GM21529 (cell line): ENCODE measurements around the gene GNG8.
"Not testable (repeated sequence)": the region's sequence is repeated elsewhere in the genome, so short reads cannot be mapped to it uniquely, and the experiment has no call there.

ENCODE experiments used
- ATAC-seq: cut with Tn5 transposase; IDR thresholded peaks from one replicate; pipeline ENCODE4 v1.9.1; 2021; ENCODE audit not compliant: unreplicated experiment

The GNG8 gene

DNA sequence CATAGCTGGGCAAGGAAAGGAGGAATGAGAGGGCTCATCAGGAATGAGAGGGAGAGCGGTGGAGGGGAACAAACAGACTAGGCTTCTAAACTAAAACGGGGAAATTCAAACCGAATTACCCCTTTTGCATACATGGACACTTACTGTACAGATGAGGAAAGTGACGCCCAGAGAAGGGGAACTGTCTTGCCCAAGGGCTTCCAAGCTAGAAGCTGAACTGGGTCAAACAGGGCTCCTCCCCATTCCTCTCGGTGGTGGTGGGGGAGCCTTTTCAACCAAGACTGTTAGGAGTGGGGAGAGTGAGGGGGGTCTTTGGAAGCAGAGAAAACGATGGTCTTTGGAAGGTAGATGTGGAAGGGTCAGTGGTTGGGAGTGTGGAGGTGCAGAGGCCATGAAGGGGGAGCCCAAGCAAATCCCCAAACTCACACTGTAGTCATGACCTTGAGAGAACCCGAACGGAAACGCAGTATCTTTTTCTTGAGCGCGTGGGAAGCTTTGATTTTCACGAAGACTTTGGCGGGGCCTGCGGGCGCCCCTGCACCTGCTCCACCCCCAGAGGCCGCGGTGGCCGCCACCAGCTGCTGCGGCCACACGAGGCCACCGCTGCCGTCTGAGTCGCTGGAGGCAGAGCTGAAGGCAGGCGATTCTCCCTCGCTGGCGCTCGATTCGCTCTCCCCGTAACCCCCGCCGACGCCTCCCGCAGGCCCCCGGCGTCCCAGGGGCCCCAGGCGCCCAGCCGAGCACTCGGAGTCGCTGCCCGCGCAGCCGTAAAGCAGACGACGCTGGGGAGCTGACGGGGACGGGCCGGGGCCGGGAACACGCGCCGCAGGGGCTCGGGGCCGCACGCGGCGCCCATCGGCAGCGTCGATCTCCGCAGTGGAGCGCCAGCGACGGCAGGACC is 12.3 kb upstream of the GNG8 start:
- no peak for ATAC-seq

DNA sequence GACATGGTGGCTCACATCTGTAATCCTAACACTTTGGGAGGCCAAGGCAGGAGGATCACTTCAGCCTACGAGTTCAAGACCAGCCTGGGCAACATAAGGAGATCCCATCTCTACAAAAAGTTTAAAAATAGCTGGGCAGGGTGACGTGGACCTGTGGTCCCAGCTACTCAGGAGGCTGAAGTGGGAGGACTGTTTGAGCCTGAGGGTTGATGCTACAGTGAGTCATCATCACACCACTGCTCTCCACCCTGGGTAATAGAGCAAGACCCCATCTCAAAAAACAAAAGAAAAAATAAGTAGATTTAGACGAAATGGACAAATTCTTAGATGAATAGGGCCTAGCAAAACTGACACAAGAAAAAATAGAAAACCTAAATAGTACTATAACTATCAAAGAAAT is 10.4 kb upstream of the GNG8 start:
- no peak for ATAC-seq

DNA sequence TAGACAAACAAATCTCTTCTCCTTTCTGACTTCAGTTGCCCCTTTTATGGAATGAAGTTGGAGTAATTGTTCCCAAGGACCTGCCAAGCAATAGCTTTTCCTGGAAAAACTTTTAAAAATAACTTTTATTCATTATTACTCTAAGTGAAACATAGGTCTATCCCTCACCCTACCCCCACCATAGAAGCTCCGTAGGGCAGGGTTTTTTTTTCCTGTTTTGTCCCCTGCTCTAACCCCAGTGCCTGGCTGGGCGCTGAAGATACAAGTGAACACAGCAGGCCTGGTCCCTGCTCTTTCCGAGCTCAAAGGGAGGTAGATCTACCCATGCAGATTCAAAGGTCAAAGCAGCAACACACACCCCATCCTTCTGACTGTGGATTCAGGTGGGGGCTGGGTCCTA is 8.7 kb upstream of the GNG8 start:
- ATAC-seq, result no peak

DNA sequence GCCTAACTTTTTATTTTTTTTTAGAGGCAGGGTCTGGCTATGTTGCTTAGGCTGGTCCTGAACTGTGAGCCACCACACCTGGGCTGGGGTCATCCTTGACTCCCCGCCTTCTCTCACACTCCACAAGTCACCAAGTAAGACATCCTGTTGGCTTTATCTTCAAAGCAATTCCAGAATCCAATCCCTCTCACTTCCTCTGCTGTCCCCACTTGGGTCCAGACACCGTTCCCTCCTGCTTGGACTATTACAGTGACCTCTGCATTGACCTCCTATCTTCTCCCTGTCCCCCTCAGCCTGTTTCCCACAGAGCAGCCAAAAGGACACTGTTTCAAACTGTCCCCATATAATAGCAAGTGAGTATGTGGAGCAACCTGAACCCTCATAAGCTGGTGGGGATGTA is 4.7 kb upstream of the GNG8 start:
- ATAC-seq, result no peak

DNA sequence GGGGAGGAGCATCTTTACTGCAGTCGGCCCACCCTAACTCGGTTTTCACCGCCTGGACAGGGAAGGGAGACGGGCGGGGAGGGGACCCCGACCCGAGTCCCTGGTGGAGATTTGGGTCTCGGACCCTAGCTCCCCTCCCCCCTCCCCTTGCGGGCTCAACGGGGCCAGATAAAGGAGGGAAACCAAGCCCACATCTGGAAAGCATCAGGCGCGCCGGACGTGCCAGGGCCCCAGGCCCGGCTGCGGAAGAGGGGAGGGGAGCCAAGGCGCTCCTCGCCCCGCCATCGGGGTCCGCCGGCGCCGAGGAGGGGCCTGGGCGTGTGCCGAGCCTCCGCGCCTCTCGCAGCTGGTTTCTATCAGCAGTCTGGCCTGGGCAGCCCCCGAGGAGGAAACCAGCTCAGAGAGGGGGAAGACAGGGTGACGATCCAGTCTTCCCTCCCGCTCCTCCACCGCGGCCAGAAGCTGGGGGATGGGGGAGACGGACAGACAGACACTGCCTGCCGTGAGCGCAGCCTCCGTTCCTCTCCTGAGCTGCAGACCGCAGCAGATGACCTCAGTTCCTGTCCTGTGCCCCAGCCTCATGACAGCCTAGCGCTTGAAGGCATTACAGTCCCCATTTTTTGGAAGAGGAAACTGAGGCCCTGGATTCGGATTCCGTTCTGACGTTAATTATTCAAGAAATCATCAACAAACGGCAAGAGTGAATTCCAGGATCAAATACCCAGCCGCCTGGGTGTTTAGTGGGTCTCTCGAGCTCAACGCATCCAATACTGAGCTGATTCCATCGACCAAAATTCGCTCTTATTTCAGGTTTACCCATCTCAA is 3.6 kb upstream of the GNG8 start:
- no peak for ATAC-seq

DNA sequence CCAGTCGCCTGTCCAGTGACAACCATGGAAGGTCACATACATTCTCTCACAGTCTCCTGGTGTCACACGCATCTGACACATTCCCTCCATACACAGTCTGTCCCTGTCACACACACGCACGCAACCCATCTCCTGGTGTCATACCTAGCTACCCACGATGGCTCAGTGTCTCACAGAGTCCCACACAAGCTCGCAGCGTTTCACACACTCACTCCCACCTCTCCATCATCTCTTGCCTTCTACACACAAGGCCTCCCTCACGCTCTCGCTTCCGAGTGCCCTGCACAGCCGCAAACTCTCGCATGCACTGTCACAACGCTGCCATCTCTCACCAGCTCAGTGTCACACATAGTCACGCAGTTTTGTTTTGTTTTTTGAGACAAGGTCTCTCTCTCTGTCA is 1.2 kb upstream of the GNG8 start:
- no peak for ATAC-seq

DNA sequence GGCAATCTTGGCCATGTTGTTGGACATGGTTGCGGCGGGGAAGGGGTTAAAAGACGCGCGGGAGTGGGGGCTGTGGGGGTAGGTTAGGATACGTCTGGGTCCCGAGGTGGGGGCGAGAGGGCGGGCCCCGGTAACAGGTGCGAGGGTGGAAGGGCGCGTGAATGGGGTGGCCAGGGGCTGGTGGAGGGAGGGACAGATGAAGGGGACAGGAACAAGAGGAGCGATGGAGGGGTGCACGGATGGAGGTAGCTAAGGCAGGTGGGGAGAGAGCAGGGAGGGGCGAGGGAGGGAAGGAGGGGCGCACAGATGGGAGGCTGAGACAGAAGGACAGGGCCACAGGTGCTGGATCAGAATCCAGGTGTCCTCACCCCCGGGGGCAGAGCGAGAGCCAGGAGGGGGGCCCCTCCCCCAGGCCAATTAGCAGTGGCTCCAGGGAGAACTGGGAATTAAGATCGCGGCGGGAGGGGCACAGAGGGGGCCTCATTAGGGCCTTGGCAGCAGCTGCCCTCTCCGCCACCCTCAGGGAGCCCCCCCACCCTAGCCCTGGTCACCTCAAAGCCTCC is 1.3 kb downstream of the GNG8 start:
- ATAC-seq, result no peak

DNA sequence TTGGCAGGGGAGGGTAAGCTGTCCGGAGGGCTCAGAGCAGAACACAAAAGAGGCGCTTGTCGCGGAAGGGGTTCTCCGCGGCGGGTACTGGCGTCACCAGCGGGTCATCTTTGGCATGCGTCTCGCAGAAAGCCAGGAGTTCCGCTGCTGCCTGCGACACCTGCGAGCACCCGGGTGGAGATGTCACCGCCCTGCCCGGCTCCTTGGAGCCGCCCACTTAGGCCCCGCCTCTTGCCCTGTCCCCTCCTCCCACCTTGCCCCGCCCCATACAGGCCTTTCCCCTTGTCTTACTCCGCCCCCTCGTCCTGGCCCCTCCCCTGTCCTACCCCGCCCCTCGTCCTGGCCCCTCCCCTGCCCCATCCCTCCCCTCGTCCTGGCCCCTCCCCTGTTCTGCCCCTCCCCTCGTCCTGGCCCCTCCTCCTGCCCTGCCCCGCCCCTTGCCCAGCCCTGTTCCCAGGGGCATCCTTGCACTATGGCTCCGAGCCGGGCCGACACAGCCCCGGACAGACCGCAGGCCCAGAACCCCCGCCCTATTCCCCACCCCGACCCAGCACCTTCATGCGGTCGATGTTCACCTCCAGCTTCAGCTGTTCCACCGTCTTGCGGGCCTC is 1.9 kb downstream of the GNG8 start:
- ATAC-seq, result peak; percentile 58

DNA sequence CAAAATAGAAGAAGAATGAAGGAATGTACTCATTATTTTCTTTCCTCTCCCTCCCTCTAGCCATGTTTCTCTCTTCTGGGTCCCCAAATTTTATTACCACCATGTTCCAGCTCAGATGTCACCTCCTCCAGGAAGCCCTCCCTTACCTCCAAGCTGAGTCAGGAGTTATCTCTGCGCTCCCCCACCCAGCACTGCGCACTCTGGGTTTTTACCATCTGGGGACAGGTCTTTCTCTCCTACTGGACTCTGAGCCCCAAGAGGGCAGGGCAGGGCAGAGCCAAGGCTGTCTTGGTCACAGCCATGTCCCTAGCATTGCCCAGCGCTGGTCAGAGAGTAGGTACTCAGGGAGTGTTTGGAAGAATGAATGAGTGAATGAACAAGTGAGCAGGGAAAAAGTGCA is 2.9 kb downstream of the GNG8 start:
- ATAC-seq, result no peak

DNA sequence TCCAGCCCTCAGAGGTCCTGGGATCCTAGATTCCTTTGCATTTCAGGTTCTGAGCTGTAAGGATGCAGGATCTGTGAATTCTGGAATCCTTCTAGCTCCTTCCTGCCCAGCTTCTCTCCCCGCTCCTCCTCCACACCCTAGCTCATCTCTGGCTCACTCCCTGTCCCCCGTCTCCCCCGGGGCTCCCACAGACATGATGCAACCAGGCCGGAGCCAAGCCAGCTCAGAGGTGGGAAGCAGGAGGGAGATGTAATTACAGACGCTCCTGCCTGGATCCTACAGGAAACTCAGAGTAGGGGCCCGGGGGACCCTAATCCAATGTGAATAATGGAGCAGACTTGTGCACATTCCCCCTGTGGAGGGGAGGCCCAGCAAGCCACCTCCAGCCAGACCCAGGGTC is 4.5 kb downstream of the GNG8 start:
- no peak for ATAC-seq

DNA sequence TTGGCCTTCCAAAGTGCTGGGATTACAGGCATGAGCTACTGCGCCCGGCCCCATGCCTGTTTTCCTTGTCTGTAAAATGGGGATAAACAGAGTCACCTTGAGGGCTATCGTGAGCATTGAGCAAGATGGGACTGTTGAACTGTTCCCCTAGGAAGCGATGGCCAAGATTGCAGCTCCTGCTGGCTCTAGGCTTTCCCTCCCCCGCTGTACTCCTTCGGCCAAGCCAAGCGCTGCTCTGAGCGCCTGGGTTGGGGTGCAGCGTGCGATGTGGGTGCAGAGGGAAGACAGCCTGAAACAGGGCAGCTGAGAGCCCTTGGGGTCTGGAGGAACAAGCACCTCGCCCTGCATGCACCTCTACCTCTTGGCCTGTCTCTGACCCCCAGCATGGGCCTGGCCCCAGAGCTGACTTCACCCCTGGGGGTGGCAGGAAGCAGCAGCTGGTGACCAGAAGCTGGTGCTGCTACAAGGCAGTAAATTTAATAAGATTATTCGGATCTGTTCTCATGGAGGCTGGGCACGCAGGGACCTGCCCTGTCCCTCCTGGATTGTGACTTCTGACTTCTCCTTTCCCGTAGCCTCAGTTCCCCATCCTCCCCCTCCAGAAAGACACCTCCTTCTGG is 5.3 kb downstream of the GNG8 start:
- ATAC-seq, result no peak

DNA sequence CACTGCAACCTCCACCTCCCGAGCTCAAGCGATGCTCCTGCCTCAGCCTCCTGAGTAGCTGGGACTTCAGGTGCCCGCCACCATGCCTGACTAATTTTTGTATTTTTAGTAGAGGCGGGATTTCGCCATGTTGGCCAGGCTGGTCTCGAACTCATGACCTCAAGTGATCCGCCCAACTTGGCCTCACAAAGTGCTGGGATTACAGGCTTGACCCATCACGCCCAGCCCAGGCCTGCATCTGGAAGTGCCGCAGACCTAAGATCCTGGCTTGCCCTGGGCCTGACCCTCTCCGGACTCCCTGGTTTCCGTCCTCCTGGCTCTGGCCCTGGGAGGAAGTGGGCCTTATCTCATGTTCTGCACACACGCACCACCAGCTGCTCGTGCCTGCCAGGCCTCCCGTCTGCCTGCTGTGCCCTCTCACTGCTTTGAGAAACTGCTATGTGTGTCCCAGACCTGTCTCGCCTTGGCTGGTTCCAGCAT is 6.4 kb downstream of the GNG8 start:
- no peak for ATAC-seq

DNA sequence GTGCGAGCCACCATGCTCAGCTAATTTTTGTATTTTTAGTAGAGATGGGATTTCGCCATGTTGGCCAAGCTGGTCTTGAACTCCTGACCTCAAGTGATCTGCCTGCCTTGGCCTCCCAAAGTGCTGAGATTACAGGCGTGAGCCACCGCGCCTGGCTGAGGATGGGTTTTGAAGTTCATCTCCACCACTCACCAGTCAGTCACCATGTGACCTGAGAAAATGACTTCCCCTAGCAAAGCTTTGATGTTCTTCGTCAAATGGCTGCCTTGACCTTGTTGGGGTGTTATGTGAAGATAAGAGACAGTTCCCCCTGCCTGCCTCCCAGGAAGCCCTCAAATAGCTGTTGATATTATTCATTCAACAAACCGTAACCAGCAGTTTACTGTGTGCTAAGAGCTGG is 7.0 kb downstream of the GNG8 start:
- ATAC-seq, result not testable (repeated sequence)

DNA sequence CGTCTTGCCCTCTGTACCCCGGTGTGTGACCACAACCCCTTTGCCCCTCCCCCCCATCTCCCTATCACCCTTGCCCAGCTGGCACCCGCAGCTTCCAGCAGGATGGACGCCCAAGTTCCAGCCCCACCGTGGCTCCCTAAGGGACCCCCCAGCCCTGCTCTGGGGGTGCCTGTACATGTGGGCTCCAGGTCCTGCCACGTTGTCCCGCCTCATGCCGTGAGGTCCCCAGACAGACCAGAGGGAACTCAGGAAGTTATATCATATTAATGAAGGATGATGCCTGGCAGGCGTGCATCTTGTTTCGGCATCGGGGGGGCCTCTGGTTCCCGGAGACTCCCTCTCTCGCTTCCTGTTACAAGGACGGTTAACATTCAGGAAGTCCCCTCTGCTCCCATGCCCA is 9.6 kb downstream of the GNG8 start:
- no peak for ATAC-seq

DNA sequence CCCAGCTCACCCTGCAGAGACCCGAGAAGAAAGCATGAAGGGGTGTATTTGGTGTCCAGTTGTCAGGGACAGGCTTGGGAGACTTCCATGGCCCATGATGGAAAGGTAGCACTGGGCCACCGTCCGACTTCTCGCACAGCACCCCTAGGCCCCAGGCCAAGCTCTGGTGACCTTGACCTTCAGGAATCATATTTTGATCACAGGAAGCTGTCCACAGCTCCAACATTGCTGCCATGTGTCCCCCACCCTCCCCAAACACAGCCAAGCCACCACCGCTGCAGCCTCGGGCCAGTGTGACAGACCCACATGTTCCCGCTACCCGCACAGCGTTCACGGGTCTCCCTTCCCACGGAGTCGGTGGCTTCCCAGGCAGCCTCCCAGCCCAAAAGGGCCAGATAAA is 10.3 kb downstream of the GNG8 start:
- ATAC-seq, result no peak

DNA sequence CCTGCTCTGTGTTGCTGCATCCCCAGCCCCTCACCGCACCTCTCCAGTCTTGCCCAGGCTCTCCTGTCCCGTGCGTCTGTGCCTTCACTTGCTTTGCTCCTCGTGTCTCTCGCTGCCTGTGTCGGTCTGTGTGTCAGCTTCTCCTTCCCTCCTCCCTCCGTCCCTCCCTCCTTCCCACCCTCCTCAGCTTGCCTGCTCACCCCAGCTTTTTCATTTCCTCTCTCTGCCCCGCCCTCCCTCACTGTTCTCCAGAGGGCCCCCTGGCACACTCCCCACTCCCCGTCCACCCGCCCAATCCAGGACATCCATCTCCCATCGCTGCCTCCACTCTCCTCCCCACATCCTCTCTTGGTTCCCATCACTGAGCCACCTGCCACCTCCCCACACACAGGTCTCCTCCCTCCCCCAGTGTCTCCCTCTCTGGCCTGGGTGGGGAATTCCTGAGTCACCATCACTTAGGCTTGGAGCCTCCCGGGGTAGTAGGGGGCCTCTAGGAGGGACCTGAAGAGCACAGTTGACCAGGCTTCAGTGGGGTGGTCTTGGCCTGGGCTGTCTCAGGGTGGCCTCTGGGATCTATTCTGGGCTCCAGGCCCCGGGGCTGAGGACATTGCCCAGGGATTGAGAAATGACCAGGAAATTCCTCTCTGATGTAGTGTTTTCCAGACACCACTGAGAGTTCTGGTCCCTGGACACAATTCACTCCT is 10.9 kb downstream of the GNG8 start, which contains the start of gene PTGIR:
PTGIR (minus strand) TSS at position 132 of the 704 bp plus-strand sequence. CDS start 864 bp downstream, outside the sequence.
- ATAC-seq, result no peak

DNA sequence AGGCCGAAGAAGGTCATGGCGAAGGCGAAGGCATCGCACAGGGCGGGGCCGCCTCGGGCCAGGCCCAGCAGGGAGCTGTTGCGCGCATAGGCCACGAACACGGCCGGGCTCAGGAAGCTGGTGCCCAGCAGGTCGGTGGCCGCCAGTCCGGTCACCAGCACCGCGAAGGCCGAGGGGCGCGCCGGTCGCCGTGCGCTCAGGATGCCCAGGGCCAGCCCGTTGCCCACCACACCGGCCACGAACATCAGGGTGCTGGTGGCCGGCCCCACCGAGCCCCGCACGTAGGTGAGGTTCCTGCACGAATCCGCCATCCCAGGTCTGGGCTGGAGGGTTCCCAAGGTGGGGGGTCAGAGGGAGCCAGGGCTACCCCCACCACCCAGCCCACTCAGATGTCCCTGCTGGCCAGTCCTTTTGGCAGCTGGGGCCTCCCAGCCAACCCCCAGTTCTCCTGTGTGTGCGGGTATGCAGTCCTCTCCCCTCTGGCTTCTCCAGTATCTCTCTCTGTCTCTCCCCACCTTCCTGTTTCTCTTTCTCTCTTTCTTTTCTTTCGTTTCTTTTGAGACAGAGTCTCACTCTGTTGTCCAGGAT is 12.0 kb downstream of the GNG8 start:
- no peak for ATAC-seq

DNA sequence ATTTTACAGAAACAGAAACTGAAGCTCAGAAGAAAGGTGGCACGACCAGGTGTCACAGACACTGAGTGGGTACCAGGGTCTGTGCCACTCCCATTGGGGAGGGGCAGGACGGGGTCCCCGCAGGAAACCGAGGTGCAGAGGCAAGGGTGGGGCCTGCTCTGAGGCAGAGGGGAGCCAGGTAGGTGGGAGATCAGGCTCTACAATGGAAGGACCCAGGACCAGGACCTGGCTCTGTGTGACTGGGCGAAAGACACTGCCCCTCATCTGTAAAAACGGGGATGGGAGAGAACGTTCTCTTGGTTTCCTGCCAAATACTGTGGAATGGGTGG is 13.9 kb downstream of the GNG8 start:
- ATAC-seq, result no peak

DNA sequence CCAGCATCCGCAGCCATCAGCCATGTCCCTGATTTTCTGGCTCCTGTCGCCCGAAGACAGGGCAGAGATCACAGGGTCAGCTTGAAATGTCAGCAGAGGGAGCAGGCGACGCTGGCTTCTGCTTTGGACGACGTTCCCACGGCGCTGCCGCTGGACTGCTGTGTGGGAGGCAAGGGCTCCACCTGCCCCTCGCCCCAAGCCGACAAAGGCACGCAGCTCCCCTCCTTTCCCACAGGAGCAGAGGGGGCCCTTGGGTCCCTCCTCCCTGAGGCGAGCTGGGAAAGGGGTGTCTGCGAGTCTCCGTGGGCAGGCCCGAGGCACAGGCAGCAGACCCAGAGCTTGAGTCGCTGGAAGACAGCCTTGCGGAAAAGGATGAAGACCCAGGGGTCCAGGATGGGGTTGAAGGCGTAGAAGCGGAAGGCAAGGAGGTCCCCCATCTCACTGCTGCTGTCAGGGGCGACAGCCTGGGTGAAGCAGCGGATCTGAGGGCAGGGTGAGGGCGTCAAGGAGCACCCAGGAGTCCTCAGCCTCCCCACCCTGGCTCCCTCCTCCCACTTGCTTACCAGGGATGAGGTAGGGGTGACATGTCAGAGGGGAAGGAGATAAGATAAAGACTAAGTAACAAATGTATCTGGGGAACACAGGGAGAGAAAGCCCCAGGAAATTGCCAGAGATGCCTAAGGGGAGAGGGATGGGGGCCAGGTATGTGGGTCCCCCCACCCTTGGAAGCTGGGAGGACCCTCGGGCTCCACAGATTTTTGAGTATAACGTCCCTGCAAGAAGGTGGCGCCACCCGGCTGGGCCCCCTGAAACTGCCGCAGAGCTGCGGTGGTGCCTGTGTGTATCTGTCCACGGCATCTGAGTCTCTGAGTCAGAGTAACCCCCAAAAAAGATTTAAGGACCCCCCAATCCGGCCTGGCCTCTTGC is 14.5 kb downstream of the GNG8 start:
- no peak for ATAC-seq
